Progenitor cell of endocrine pancreas (in vitro differentiated cells): ENCODE results near the gene AVP. TPM values are rescaled to one million over a fixed set of nuclear protein-coding genes. Genes with fewer than 3 reads are reported as not detected.
"Not testable (repeated sequence)": the region's sequence is repeated elsewhere in the genome, so short reads cannot be mapped to it uniquely, and the experiment has no call there.

Source experiments
- DNase-seq: peaks from one replicate; pipeline ENCODE4 v3.0.0; 2021; ENCODE audit warnings: low spot score; ENCODE audit not compliant: unreplicated experiment
- H3K27ac Mint-ChIP-seq: 2 replicates; pipeline ENCODE4 v1.8.0; 2021; ENCODE audit warnings: mild to moderate bottlenecking, moderate library complexity, mixed read lengths
- H3K27me3 Mint-ChIP-seq: 2 replicates; pipeline ENCODE4 v1.8.0; 2021; ENCODE audit warnings: mixed read lengths
- H3K36me3 Mint-ChIP-seq: 2 replicates; pipeline ENCODE4 v1.8.0; 2022; ENCODE audit warnings: mixed read lengths; ENCODE audit not compliant: insufficient read depth
- H3K4me1 Mint-ChIP-seq: 2 replicates; pipeline ENCODE4 v1.8.0; 2021; ENCODE audit warnings: low read depth, mixed read lengths
- H3K4me3 Mint-ChIP-seq: 2 replicates; pipeline ENCODE4 v1.8.0; 2021; ENCODE audit warnings: low read depth, mild to moderate bottlenecking, moderate library complexity, mixed read lengths
- H3K9me3 Mint-ChIP-seq: 2 replicates; pipeline ENCODE4 v1.8.0; 2021; ENCODE audit warnings: low read depth, mixed read lengths
- total RNA-seq: library from RNA; stranded (reverse); gene quantifications from 2 replicates; pipeline ENCODE4 v1.2.1, GENCODE V29; 2021
- TF ChIP-seq, protein P1 (sequence below): fragments of 200-600 bp; sonication (generic); IDR thresholded peaks from one replicate; pipeline ENCODE4 v1.5.0; 2021; ENCODE audit warnings: antibody characterized with exemption, mild to moderate bottlenecking; ENCODE audit not compliant: unreplicated experiment

The AVP gene
- total RNA-seq, 1 donor from 2014 or later: not detected

GRCh38 chr20:3128275-3128984, 43.9 kb upstream of the AVP start:
- no peak for DNase-seq
- Mint-ChIP-seq H3K27ac (peak overlapping the region; percentile 23), H3K9me3 (peaks cover 2% of the 10 kb centered on the region), H3K4me1 (no peaks in the 10 kb centered on the region), H3K27me3 (no peaks in the 10 kb centered on the region), H3K36me3 (peaks cover 15% of the 10 kb centered on the region), H3K4me3 (no peak overlapping the region)
- TF ChIP-seq, protein P1, sequence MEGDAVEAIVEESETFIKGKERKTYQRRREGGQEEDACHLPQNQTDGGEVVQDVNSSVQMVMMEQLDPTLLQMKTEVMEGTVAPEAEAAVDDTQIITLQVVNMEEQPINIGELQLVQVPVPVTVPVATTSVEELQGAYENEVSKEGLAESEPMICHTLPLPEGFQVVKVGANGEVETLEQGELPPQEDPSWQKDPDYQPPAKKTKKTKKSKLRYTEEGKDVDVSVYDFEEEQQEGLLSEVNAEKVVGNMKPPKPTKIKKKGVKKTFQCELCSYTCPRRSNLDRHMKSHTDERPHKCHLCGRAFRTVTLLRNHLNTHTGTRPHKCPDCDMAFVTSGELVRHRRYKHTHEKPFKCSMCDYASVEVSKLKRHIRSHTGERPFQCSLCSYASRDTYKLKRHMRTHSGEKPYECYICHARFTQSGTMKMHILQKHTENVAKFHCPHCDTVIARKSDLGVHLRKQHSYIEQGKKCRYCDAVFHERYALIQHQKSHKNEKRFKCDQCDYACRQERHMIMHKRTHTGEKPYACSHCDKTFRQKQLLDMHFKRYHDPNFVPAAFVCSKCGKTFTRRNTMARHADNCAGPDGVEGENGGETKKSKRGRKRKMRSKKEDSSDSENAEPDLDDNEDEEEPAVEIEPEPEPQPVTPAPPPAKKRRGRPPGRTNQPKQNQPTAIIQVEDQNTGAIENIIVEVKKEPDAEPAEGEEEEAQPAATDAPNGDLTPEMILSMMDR: no peak

- Mint-ChIP-seq H3K4me1 (no peaks in the 10 kb centered on the region), H3K27me3 (no peaks in the 10 kb centered on the region), H3K27ac (no peak overlapping the region), H3K36me3 (peaks cover 31% of the 10 kb centered on the region), H3K4me3 (no peak overlapping the region), H3K9me3 (peaks cover 4% of the 10 kb centered on the region)
- TF ChIP-seq, protein P1: no peak
- DNase-seq: no peak
Observed at GRCh38 chr20:3126527-3126859, 42.0 kb upstream of the AVP start.

DNA sequence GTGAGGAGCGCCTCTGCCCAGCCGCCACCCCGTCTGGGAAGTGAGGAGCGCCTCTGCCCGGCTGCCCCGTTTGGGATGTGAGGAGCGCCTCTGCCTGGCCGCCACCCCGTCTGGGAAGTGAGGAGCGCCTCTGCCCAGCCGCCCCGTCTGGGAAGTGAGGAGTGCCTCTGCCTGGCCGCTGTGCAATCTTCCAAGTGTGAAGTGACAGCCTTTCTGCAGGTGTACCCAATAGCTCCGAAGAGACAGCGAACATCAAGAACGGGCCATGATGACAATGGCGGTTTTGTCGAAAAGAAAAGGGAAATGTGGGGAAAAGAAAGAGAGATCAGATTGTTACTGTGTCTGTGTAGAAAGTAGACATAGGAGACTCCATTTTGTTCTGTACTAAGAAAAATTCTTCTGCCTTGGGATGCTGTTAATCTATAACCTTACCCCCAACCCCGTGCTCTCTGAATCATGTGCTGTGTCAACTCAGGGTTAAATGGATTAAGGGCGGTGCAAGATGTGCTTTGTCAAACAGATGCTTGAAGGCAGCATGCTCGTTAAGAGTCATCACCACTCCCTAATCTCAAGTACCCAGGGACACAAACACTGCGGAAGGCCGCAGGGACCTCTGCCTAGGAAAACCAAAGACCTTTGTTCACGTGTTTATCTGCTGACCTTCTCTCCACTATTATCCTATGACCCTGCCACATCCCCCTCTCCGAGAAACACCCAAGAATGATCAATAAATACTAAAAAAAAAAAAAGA, 41.4 kb upstream of the AVP start:
- not testable (repeated sequence) for H3K4me1 Mint-ChIP-seq, H3K9me3 Mint-ChIP-seq, DNase-seq, H3K27me3 Mint-ChIP-seq, H3K27ac Mint-ChIP-seq, H3K4me3 Mint-ChIP-seq
- H3K36me3 Mint-ChIP-seq: peaks cover 33% of the 10 kb centered on the region

DNA sequence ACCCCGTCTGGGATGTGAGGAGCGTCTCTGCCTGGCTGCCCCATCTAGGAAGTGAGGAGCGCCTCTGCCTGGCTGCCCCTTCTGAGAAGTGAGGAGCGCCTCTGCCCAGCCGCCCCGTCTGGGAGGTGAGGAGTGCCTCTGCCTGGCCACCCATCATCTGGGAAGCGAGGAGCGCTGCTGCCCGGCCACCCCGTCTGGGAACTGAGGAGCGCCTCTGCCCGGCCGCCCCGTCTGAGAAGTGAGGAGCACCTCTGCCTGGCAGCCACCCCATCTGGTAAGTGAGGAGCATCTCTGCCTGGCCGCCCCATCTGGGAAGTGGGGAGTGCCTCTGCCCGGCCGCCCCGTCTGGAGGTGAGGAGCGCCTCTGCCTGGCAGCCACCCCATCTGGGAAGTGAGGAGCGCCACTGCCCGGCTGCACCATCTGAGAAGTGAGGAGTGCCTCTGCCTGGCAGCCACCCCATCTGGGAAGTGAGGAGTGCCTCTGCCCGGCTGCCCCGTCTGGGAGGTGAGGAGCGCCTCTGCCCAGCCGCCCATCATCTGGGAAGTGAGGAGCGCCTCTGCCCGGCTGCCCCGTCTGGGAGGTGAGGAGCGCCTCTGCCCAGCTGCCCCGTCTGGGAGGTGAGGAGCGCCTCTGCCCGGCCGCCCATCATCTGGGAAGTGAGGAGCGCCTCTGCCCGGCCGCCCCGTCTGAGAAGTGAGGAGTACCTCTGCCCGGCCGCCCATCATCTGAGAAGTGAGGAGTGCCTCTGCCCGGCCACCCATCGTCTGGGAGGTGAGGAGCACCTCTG, 40.4 kb upstream of the AVP start:
- not testable (repeated sequence) for H3K27me3 Mint-ChIP-seq, H3K4me1 Mint-ChIP-seq, H3K4me3 Mint-ChIP-seq, H3K27ac Mint-ChIP-seq, DNase-seq, H3K9me3 Mint-ChIP-seq
- peaks cover 38% of the 10 kb centered on the region for H3K36me3 Mint-ChIP-seq

GRCh38 chr20:3124163-3124562, 39.6 kb upstream of the AVP start:
- not testable (repeated sequence) for H3K4me1 Mint-ChIP-seq, H3K4me3 Mint-ChIP-seq, DNase-seq, H3K27ac Mint-ChIP-seq, H3K27me3 Mint-ChIP-seq, H3K9me3 Mint-ChIP-seq
- peaks cover 40% of the 10 kb centered on the region for H3K36me3 Mint-ChIP-seq

DNA sequence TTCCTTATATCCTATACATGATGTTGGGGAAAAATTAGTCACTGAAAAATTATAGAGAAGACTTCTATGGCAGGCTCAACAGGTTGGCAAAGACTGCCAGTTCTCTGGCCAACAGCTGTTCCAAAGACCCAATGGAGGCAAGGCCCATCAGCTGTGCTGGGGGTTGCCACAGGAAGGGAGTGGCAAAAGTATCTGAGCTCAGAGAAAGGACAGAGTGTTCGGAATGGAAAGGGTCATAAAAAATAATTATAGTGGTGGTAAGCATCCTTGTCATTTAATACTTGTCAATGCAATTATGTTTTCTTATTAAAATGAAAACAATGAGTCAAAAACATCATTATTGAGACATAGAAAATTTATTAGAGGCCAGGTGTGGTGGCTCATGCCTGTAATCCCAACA, 39.0 kb upstream of the AVP start:
- TF ChIP-seq, protein P1: no peak
- no peak overlapping the region for H3K4me3 Mint-ChIP-seq
- peaks cover 4% of the 10 kb centered on the region for H3K9me3 Mint-ChIP-seq
- no peaks in the 10 kb centered on the region for H3K4me1 Mint-ChIP-seq
- no peaks in the 10 kb centered on the region for H3K27me3 Mint-ChIP-seq
- H3K27ac Mint-ChIP-seq: peak overlapping the region; percentile 94
- DNase-seq: no peak
- H3K36me3 Mint-ChIP-seq: peaks cover 40% of the 10 kb centered on the region
